Chondrocyte (in vitro differentiated cells): Measurements from ENCODE around the gene POFUT1. TPM values are rescaled to one million over a fixed set of nuclear protein-coding genes. Genes with fewer than 3 reads are reported as not detected.
"Not testable (repeated sequence)": the region's sequence is repeated elsewhere in the genome, so short reads cannot be mapped to it uniquely, and the experiment has no call there.

ENCODE experiments used
- DNase-seq: peaks from one replicate; pipeline ENCODE4 v3.0.0; 2021; ENCODE audit warnings: mixed read lengths, low spot score
- H3K27ac Mint-ChIP-seq: one replicate; pipeline ENCODE4 v1.8.0; 2021; ENCODE audit warnings: mild to moderate bottlenecking, moderate library complexity, mixed read lengths; ENCODE audit not compliant: unreplicated experiment
- H3K27me3 Mint-ChIP-seq: 2 replicates; pipeline ENCODE4 v1.8.0; 2021; ENCODE audit warnings: low read depth, mixed read lengths
- H3K36me3 Mint-ChIP-seq: 2 replicates; pipeline ENCODE4 v1.8.0; 2021; ENCODE audit warnings: low read depth, mixed read lengths
- H3K4me1 Mint-ChIP-seq: 2 replicates; pipeline ENCODE4 v1.8.0; 2021; ENCODE audit warnings: low read depth, mild to moderate bottlenecking, mixed read lengths
- H3K4me3 Mint-ChIP-seq: one replicate; pipeline ENCODE4 v1.8.0; 2021; ENCODE audit warnings: mild to moderate bottlenecking, moderate library complexity, mixed read lengths; ENCODE audit not compliant: unreplicated experiment
- H3K9me3 Mint-ChIP-seq: 2 replicates; pipeline ENCODE4 v1.8.0; 2021; ENCODE audit warnings: low read depth, mixed read lengths
- total RNA-seq: library from RNA; stranded (reverse); gene quantifications from 3 replicates; pipeline ENCODE4 v1.2.1, GENCODE V29; 2021
- TF ChIP-seq, protein P1 (sequence below): fragments of 200-600 bp; sonication (generic); IDR thresholded peaks from 2 replicates; pipeline ENCODE4 v1.5.0; 2021; ENCODE audit warnings: antibody characterized with exemption, mild to moderate bottlenecking, moderate library complexity

Gene POFUT1
- total RNA-seq, 1 donor from 2014 or later, result 68.3 TPM

DNA sequence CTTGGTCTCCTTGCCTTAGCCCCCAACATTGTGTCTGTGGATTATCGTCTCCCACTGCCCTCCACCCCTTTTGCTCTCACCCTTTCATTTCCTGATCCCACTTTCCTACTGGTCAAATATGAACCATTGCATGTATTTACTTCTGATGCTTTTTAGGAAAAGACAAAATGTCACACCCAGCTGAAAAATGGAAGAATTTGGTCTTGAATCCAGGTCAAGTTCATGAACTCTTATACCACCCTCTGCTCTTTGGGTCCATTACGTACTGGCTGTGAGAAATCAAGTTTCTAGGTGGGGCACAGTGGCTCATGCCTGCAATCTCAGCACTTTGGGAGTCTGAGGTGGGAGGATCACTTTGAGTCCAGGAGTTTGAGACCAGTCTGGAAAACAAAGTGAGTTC is 54.0 kb downstream of the POFUT1 start:
- Mint-ChIP-seq H3K36me3 (no peaks in the 10 kb centered on the region), H3K27me3 (no peaks in the 10 kb centered on the region), H3K4me3 (no peak overlapping the region), H3K4me1 (peaks cover 3% of the 10 kb centered on the region), H3K27ac (no peak overlapping the region), H3K9me3 (no peaks in the 10 kb centered on the region)
- no peak for DNase-seq
- TF ChIP-seq, protein P1, sequence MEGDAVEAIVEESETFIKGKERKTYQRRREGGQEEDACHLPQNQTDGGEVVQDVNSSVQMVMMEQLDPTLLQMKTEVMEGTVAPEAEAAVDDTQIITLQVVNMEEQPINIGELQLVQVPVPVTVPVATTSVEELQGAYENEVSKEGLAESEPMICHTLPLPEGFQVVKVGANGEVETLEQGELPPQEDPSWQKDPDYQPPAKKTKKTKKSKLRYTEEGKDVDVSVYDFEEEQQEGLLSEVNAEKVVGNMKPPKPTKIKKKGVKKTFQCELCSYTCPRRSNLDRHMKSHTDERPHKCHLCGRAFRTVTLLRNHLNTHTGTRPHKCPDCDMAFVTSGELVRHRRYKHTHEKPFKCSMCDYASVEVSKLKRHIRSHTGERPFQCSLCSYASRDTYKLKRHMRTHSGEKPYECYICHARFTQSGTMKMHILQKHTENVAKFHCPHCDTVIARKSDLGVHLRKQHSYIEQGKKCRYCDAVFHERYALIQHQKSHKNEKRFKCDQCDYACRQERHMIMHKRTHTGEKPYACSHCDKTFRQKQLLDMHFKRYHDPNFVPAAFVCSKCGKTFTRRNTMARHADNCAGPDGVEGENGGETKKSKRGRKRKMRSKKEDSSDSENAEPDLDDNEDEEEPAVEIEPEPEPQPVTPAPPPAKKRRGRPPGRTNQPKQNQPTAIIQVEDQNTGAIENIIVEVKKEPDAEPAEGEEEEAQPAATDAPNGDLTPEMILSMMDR, result no peak

DNA sequence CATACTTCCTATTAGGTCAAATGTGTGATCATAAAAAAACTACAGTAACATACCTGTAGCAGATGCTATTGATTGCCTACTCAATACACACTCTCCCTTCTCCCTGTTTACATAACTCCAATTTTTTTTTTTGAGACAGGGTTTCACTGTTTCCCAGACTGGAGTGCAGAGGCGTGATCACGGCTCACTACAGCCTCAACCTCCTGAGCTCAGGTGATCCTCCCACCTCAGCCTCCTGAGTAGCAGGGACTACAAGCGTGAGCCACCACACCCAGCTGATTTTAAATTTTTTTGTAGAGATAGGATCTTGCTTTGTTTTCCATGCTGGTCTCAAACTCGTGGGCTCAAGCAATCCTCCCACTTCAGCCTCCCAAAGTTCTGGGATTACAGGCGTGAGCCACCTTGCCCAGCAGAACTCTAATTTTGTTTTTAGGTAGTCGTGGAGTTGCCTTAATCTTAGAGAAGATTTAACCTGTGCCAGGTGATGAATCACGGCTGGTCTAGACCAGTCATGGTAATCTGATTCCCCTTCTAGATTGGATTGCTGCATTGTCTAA is 55.8 kb downstream of the POFUT1 start:
- no peaks in the 10 kb centered on the region for H3K27me3 Mint-ChIP-seq
- H3K9me3 Mint-ChIP-seq, result no peaks in the 10 kb centered on the region
- DNase-seq, result peak; percentile 10
- no peak overlapping the region for H3K27ac Mint-ChIP-seq
- TF ChIP-seq, protein P1, result no peak
- no peaks in the 10 kb centered on the region for H3K36me3 Mint-ChIP-seq
- H3K4me3 Mint-ChIP-seq, result no peak overlapping the region
- no peaks in the 10 kb centered on the region for H3K4me1 Mint-ChIP-seq

DNA sequence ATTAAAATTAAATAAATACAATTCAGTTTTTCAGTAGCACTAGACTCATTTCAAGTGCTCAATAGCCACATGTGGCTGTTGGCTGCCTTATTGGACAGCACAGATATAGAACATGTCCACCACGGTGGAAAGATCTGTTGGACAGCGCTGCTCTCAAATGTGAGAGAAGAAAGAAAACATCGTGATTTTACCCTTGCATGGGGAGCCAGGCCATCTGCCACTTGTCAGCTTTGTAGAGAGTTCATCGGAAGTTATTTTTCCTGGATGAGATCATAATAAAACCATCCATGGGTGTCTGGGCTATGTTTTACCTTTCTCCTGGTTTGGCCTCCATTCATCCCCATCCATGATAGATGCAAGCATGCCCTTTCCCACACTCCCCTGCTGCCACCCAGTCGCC is 63.9 kb downstream of the POFUT1 start:
- Mint-ChIP-seq H3K4me1 (peaks cover 3% of the 10 kb centered on the region), H3K4me3 (no peak overlapping the region), H3K27me3 (peaks cover 11% of the 10 kb centered on the region), H3K36me3 (no peaks in the 10 kb centered on the region), H3K9me3 (peaks cover 3% of the 10 kb centered on the region), H3K27ac (no peak overlapping the region)
- no peak for DNase-seq
- TF ChIP-seq, protein P1, result no peak

DNA sequence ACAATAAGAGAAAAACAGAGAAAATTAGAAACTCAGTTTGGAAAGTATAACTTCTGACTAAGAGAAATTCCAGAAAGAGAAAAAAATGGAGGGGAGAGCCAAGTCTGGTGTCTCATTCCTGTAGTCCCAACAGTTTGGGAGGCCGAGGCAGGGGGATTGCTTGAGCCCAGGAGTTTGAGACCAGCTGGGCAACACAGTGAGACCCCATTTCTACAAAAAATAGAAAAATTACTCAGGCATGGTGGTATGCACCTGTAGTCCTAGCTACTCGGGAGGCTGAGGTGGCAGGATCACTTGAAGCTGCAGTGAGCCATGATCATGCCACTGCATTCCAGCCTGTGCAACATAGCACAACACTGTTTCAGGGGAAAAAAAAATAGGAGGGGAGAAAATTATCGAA is 66.7 kb downstream of the POFUT1 start:
- Mint-ChIP-seq H3K4me3 (no peak overlapping the region), H3K27me3 (peaks cover 11% of the 10 kb centered on the region), H3K27ac (no peak overlapping the region), H3K4me1 (peaks cover 20% of the 10 kb centered on the region), H3K36me3 (no peaks in the 10 kb centered on the region), H3K9me3 (peaks cover 3% of the 10 kb centered on the region)
- no peak for DNase-seq
- TF ChIP-seq, protein P1, result no peak

DNA sequence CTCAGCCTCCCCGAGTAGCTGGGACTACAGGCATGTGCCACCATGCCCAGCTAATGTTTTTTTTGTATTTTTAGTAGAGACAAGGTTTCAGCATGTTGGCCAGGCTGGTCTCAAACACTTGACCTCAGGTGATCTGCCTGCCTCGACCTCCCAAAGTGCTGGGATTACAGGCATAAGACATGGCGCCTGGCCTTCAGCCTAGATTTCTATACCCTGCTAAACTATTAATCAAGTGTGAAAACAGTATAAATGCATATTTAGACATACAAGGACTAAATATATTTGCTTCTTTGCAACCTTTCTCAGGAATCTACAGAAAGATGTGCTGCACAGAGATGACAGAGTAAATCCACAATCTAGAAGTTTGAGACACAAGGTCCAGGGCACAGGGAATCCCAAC is 67.5 kb downstream of the POFUT1 start:
- not testable (repeated sequence) for H3K4me3 Mint-ChIP-seq, H3K36me3 Mint-ChIP-seq, DNase-seq, H3K9me3 Mint-ChIP-seq, H3K27ac Mint-ChIP-seq
- H3K27me3 Mint-ChIP-seq, result peaks cover 11% of the 10 kb centered on the region
- peaks cover 20% of the 10 kb centered on the region for H3K4me1 Mint-ChIP-seq
